Measurements from ENCODE around the gene HNRNPUL1.
A peak's percentile ranks its signal among the peaks of the same experiment; 100 is the strongest.

DNA sequence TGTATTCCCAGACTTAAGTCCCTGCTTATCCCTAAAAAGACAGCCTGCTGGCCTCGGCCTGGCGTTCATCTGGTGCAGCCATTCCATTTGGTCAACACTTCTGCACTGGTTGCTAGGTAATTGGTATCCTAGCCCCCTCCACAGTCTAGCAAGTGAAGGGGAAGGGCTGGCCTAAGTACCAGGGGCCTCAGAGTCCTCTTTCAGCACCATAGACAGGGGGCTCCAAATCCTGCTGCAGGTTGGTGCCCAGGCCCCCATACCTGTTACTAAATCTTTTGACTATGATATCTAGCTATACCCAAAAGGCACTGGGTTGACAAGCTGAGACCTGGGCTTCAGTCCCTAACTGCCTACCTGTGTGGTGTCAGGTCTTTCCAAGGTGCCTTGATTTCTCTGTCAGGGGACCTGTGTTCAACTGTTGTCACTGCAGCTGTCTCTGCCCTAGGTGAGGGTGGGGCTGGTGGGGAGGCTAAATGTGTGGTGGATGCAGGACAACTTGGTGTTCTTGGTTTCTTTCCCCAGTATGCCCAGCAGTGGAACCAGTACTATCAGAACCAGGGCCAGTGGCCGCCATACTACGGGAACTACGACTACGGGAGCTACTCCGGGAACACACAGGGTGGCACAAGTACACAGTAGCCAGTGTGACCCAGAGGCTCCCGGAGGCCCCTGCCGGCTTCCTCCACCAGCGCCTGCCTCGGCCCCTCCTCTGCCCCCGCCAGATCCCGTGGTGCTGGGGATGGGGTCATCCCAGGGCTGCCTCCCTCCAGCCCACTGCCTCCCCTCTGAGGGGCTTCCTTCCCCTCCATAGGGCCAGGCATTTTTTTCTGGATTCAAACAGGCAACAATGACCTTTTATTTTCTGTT is 42.0 kb downstream of the HNRNPUL1 start:
- TF ChIP-seq EZH2 (IDR thresholded peaks at IDR 0.05; ENCODE audit: low read depth, unreplicated experiment) (no peak), POLR2AphosphoS5 (IDR thresholded peaks at IDR 0.05; ENCODE audit: low read depth) (no peak), CREB1 (CRISPR knock-in tag; IDR thresholded peaks at IDR 0.05; ENCODE audit: low read depth) (no peak), EZH2phosphoT487 (IDR thresholded peaks at IDR 0.05; ENCODE audit: unreplicated experiment) (no peak), ZNF114 (CRISPR knock-in tag; IDR thresholded peaks at IDR 0.05) (no peak), JUNB (IDR thresholded peaks at IDR 0.05; ENCODE audit: unreplicated experiment) (no peak), ZNF331 (CRISPR knock-in tag; IDR thresholded peaks at IDR 0.05; ENCODE audit: low read depth) (no peak), STAT1 (IDR thresholded peaks at IDR 0.05; ENCODE audit: unreplicated experiment) (no peak), NANOG (IDR thresholded peaks at IDR 0.05; ENCODE audit: borderline replicate concordance) (no peak)
- TF ChIP-seq, protein P1, sequence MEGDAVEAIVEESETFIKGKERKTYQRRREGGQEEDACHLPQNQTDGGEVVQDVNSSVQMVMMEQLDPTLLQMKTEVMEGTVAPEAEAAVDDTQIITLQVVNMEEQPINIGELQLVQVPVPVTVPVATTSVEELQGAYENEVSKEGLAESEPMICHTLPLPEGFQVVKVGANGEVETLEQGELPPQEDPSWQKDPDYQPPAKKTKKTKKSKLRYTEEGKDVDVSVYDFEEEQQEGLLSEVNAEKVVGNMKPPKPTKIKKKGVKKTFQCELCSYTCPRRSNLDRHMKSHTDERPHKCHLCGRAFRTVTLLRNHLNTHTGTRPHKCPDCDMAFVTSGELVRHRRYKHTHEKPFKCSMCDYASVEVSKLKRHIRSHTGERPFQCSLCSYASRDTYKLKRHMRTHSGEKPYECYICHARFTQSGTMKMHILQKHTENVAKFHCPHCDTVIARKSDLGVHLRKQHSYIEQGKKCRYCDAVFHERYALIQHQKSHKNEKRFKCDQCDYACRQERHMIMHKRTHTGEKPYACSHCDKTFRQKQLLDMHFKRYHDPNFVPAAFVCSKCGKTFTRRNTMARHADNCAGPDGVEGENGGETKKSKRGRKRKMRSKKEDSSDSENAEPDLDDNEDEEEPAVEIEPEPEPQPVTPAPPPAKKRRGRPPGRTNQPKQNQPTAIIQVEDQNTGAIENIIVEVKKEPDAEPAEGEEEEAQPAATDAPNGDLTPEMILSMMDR (conservative IDR thresholded peaks at IDR 0.05; ENCODE audit: low read depth in 2 of 2): no peak
- TF ChIP-seq, protein P2, sequence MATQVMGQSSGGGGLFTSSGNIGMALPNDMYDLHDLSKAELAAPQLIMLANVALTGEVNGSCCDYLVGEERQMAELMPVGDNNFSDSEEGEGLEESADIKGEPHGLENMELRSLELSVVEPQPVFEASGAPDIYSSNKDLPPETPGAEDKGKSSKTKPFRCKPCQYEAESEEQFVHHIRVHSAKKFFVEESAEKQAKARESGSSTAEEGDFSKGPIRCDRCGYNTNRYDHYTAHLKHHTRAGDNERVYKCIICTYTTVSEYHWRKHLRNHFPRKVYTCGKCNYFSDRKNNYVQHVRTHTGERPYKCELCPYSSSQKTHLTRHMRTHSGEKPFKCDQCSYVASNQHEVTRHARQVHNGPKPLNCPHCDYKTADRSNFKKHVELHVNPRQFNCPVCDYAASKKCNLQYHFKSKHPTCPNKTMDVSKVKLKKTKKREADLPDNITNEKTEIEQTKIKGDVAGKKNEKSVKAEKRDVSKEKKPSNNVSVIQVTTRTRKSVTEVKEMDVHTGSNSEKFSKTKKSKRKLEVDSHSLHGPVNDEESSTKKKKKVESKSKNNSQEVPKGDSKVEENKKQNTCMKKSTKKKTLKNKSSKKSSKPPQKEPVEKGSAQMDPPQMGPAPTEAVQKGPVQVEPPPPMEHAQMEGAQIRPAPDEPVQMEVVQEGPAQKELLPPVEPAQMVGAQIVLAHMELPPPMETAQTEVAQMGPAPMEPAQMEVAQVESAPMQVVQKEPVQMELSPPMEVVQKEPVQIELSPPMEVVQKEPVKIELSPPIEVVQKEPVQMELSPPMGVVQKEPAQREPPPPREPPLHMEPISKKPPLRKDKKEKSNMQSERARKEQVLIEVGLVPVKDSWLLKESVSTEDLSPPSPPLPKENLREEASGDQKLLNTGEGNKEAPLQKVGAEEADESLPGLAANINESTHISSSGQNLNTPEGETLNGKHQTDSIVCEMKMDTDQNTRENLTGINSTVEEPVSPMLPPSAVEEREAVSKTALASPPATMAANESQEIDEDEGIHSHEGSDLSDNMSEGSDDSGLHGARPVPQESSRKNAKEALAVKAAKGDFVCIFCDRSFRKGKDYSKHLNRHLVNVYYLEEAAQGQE (IDR thresholded peaks at IDR 0.05; ENCODE audit: unreplicated experiment): peak; percentile 21
- TF ChIP-seq, protein P3, sequence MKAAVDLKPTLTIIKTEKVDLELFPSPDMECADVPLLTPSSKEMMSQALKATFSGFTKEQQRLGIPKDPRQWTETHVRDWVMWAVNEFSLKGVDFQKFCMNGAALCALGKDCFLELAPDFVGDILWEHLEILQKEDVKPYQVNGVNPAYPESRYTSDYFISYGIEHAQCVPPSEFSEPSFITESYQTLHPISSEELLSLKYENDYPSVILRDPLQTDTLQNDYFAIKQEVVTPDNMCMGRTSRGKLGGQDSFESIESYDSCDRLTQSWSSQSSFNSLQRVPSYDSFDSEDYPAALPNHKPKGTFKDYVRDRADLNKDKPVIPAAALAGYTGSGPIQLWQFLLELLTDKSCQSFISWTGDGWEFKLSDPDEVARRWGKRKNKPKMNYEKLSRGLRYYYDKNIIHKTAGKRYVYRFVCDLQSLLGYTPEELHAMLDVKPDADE (IDR thresholded peaks at IDR 0.05): no peak
